Measurements from ENCODE around the gene PDZD2. TPM values are rescaled to one million over a fixed set of nuclear protein-coding genes. Genes with fewer than 3 reads are reported as not detected.

The PDZD2 gene
- total and polyA plus RNA-seq, 2 experiments from 2014 or later, result 0.21 TPM; not detected in 1

DNA sequence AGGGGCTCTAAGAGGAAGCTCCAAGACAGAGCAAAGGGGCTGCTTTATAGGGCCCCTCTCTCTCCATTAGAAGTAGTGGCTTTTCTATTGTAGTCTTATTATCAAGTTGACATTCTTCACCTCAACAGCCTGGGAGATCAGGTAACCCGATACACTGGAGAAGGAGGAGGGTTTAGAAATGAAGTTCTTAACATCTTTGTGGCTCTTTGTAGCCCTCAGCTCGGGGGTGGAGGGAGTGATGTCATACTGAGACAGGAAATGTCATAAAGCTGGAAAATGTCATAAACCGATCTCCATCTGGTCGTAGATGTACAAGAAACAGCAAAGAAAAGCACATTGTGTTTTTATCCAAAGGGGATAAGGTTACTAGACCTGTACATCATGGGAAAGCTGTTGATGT is 17.9 kb downstream of the PDZD2 start:
- Histone ChIP-seq H4K20me1 (ENCODE audit: insufficient read depth) (no peaks in the 10 kb centered on the region), H3K9me3 (ENCODE audit: low read depth) (no peaks in the 10 kb centered on the region), H3K4me3 (no peak overlapping the region), H3K36me3 (ENCODE audit: low read depth) (no peaks in the 10 kb centered on the region), H3K4me1 (ENCODE audit: insufficient read depth) (no peaks in the 10 kb centered on the region), H3F3A (ENCODE audit: insufficient read depth) (no peaks in the 10 kb centered on the region), H3K27me3 (replicated peaks; ENCODE audit: insufficient read depth) (0 out of 2 replicates have a peak, but pooled peaks cover 11% of the 10 kb centered on the region), H3K79me2 (ENCODE audit: insufficient read depth) (no peaks in the 10 kb centered on the region), H3K9ac (no peak overlapping the region), H3K4me2 (ENCODE audit: unreplicated experiment) (no peak overlapping the region), H3K27ac (no peak overlapping the region), H3K9me2 (ENCODE audit: insufficient read depth) (no peaks in the 10 kb centered on the region), H2AFZ (no peak overlapping the region)
- in situ Hi-C loops (cut with MboI), result no loop called here
- 55 to 62% methylated on average over 4 of the region's 4 CpGs for WGBS, 2 experiments (ENCODE audit: low coverage in 1 of 2, low lambda C conversion rate in 2 of 2, missing lambda C conversion rate in 2 of 2)
- no peak for DNase-seq
- TF ChIP-seq EZH2 (IDR thresholded peaks at IDR 0.05; ENCODE audit: insufficient read depth, poor library complexity, severe bottlenecking) (no peak), EZH2phosphoT487 (IDR thresholded peaks at IDR 0.05; ENCODE audit: insufficient read depth, low read depth) (no peak)

DNA sequence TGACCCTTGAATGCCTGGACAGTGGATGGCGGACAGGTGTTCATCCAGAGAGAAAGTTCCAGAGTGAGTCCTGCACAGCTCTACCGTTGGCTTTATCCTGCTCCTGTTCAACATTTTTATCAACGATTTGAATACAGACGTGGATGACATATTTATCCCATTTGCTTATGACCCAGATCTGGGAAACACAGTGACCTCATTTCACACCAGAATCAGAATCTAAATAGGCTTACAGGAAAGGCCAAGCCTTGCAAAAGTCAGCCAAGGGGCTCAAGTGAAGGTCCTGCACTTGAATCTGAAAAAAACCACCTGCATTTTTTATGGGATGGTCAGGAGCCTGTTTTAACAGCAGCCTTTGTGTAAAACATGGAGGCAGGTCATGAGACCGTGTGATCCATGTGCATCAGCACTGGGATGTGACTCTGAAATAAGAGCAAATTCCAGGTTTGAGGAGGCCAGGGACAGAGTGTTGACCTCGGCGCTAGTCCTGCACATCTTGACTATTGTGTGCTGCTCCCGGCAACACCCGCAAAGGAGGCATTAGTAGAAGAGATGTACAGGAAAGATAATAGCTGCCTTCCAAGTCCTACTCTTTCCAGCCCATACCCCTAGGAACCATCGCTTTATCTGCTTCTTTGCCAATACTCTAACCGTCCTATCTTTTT is 18.5 kb downstream of the PDZD2 start:
- no peaks in the 10 kb centered on the region for H3K9me2 ChIP-seq (ENCODE audit: insufficient read depth)
- in situ Hi-C loops (cut with MboI), result no loop called here
- no peaks in the 10 kb centered on the region for H3K9me3 ChIP-seq (ENCODE audit: low read depth)
- H3K27me3 ChIP-seq (replicated peaks; ENCODE audit: insufficient read depth), result 0 out of 2 replicates have a peak, but pooled peaks cover 11% of the 10 kb centered on the region
- no peak overlapping the region for H3K27ac ChIP-seq
- TF ChIP-seq EZH2phosphoT487 (IDR thresholded peaks at IDR 0.05; ENCODE audit: insufficient read depth, low read depth) (no peak), EZH2 (IDR thresholded peaks at IDR 0.05; ENCODE audit: insufficient read depth, poor library complexity, severe bottlenecking) (no peak)
- H3K36me3 ChIP-seq (ENCODE audit: low read depth), result no peaks in the 10 kb centered on the region
- no peak overlapping the region for H3K4me3 ChIP-seq
- no peak overlapping the region for H3K4me2 ChIP-seq (ENCODE audit: unreplicated experiment)
- no peaks in the 10 kb centered on the region for H4K20me1 ChIP-seq (ENCODE audit: insufficient read depth)
- 45 to 62% methylated on average over 11 of the region's 11 CpGs for WGBS, 2 experiments (ENCODE audit: low coverage in 1 of 2, low lambda C conversion rate in 2 of 2, missing lambda C conversion rate in 2 of 2)
- H3F3A ChIP-seq (ENCODE audit: insufficient read depth), result no peaks in the 10 kb centered on the region
- DNase-seq, result no peak
- no peak overlapping the region for H2AFZ ChIP-seq
- no peaks in the 10 kb centered on the region for H3K4me1 ChIP-seq (ENCODE audit: insufficient read depth)
- H3K79me2 ChIP-seq (ENCODE audit: insufficient read depth), result no peaks in the 10 kb centered on the region
- no peak overlapping the region for H3K9ac ChIP-seq

DNA sequence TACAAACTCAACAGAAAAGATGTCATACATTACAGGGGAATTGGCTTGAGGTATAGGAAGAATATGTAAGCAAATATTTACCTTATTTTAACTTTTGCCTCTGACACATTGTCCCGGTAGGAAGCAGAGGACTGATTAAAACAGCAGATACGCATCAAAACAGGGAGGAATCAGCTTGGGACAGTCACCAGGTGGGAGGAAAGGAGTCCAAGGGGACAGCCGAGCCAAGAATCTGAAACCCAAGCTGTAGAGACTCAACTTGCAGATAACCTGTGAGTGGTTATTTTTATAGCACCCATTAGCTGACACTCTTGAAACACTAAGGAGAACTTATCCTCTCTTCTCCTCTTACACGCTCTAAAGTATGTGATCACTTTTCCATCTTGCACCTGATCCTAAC is 22.3 kb downstream of the PDZD2 start:
- Histone ChIP-seq H3K27ac (no peak overlapping the region), H3K4me3 (no peak overlapping the region), H3K79me2 (ENCODE audit: insufficient read depth) (no peaks in the 10 kb centered on the region), H2AFZ (no peak overlapping the region), H3K4me1 (ENCODE audit: insufficient read depth) (0 out of 2 replicates have a peak, but pooled peaks cover 3% of the 10 kb centered on the region), H3K9ac (no peak overlapping the region), H3K36me3 (ENCODE audit: low read depth) (no peaks in the 10 kb centered on the region), H3K27me3 (replicated peaks; ENCODE audit: insufficient read depth) (0 out of 2 replicates have a peak, but pooled peaks cover 4% of the 10 kb centered on the region), H3K9me3 (ENCODE audit: low read depth) (no peaks in the 10 kb centered on the region), H3K4me2 (ENCODE audit: unreplicated experiment) (no peak overlapping the region), H4K20me1 (ENCODE audit: insufficient read depth) (no peaks in the 10 kb centered on the region), H3K9me2 (ENCODE audit: insufficient read depth) (no peaks in the 10 kb centered on the region), H3F3A (ENCODE audit: insufficient read depth) (0 out of 2 replicates have a peak, but pooled peaks cover 10% of the 10 kb centered on the region)
- WGBS, 2 experiments (ENCODE audit: low coverage in 1 of 2, low lambda C conversion rate in 2 of 2, missing lambda C conversion rate in 2 of 2), result 63 to 66% methylated on average over 4 of the region's 4 CpGs
- in situ Hi-C loops (cut with MboI), result no loop called here
- no peak for TF ChIP-seq EZH2 (IDR thresholded peaks at IDR 0.05; ENCODE audit: insufficient read depth, poor library complexity, severe bottlenecking)
- no peak for TF ChIP-seq EZH2phosphoT487 (IDR thresholded peaks at IDR 0.05; ENCODE audit: insufficient read depth, low read depth)
- no peak for DNase-seq

DNA sequence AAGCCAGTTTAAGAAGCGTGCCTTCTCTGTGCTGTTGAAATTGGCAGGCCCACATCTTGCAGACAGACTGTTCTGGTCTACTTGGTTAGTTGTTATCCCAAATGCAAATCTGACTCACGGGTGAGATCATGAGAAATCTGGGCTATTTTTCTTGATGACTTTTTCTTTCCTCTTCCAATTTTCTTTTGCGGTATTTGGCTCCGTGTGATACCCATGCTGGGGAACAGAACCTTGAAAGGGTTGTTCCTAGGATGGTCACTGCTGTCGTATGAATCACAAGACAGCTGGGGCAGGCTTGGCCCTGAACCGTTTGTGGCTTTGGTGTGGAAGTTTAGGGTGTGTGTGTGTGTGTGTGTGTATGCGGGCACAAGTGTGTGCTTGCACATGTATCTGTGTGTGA is 24.6 kb downstream of the PDZD2 start:
- TF ChIP-seq EZH2phosphoT487 (IDR thresholded peaks at IDR 0.05; ENCODE audit: insufficient read depth, low read depth), result no peak
- TF ChIP-seq EZH2 (IDR thresholded peaks at IDR 0.05; ENCODE audit: insufficient read depth, poor library complexity, severe bottlenecking), result no peak
- no peaks in the 10 kb centered on the region for H3K79me2 ChIP-seq (ENCODE audit: insufficient read depth)
- H4K20me1 ChIP-seq (ENCODE audit: insufficient read depth), result no peaks in the 10 kb centered on the region
- H3F3A ChIP-seq (ENCODE audit: insufficient read depth), result 0 out of 2 replicates have a peak, but pooled peaks cover 10% of the 10 kb centered on the region
- no peaks in the 10 kb centered on the region for H3K9me2 ChIP-seq (ENCODE audit: insufficient read depth)
- no peak overlapping the region for H3K27ac ChIP-seq
- H3K4me3 ChIP-seq, result no peak overlapping the region
- WGBS, 2 experiments (ENCODE audit: low coverage in 1 of 2, low lambda C conversion rate in 2 of 2, missing lambda C conversion rate in 2 of 2), result 0 to 2% methylated on average over 7 of the region's 7 CpGs
- H3K27me3 ChIP-seq (replicated peaks; ENCODE audit: insufficient read depth), result 0 out of 2 replicates have a peak, but pooled peaks cover 4% of the 10 kb centered on the region
- H3K4me2 ChIP-seq (ENCODE audit: unreplicated experiment), result no peak overlapping the region
- in situ Hi-C loops (cut with MboI), result no loop called here
- DNase-seq, result peak; percentile 78
- H3K36me3 ChIP-seq (ENCODE audit: low read depth), result no peaks in the 10 kb centered on the region
- H3K9me3 ChIP-seq (ENCODE audit: low read depth), result no peaks in the 10 kb centered on the region
- H2AFZ ChIP-seq, result no peak overlapping the region
- H3K4me1 ChIP-seq (ENCODE audit: insufficient read depth), result 0 out of 2 replicates have a peak, but pooled peaks cover 3% of the 10 kb centered on the region
- no peak overlapping the region for H3K9ac ChIP-seq
